ENCODE results near the gene KLC1.

DNA sequence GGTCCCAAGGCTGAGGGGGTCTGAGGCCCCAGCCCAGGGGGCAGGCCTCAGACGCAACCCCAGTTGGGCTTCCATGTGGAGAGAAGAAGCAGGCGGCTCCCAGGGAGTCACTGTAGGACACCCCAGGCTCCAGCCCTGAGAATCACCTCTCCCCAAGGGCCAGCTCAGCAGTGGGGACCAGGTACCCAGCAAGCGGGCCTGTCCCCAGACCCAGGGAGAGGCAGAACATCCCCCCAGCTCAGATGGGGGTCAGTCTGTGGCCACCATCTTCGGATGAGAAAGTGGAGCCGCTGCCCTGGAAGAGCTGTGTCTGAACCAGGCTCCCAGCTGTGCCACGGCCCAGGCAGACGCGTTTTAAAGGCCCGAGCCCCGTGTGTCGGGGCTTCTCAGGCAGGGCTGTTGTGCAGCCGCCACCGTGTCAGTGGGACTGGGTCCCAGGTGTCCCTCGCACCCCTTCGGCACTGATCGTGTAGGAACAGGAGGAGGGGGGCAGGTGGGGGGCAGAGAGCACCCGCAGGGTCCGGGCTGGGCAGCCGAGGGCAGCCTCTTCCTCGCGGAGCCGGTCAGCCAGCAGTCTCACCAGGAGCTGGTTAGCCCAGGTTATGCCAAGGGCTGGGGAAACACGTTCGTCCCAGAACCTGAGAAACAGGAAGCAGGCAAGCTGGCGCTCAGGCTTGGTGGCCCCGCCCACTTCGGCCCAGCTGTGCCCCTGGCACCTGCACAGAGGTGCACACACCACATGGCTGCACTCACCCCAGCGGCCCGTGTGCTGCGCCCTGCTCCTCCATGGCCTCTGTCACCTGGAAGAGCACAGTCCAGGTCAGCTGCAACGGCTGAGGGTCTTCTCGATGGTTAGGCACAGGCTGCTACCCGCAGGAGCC, 69.6 kb downstream of the KLC1 start:
- TF ChIP-seq POLR2A (IDR thresholded peaks at IDR 0.05): no peak
- TF ChIP-seq, protein P1, sequence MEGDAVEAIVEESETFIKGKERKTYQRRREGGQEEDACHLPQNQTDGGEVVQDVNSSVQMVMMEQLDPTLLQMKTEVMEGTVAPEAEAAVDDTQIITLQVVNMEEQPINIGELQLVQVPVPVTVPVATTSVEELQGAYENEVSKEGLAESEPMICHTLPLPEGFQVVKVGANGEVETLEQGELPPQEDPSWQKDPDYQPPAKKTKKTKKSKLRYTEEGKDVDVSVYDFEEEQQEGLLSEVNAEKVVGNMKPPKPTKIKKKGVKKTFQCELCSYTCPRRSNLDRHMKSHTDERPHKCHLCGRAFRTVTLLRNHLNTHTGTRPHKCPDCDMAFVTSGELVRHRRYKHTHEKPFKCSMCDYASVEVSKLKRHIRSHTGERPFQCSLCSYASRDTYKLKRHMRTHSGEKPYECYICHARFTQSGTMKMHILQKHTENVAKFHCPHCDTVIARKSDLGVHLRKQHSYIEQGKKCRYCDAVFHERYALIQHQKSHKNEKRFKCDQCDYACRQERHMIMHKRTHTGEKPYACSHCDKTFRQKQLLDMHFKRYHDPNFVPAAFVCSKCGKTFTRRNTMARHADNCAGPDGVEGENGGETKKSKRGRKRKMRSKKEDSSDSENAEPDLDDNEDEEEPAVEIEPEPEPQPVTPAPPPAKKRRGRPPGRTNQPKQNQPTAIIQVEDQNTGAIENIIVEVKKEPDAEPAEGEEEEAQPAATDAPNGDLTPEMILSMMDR (IDR thresholded peaks at IDR 0.05): no peak
